ENCODE results near the gene GTF2H4.

- TF ChIP-seq, protein P1, sequence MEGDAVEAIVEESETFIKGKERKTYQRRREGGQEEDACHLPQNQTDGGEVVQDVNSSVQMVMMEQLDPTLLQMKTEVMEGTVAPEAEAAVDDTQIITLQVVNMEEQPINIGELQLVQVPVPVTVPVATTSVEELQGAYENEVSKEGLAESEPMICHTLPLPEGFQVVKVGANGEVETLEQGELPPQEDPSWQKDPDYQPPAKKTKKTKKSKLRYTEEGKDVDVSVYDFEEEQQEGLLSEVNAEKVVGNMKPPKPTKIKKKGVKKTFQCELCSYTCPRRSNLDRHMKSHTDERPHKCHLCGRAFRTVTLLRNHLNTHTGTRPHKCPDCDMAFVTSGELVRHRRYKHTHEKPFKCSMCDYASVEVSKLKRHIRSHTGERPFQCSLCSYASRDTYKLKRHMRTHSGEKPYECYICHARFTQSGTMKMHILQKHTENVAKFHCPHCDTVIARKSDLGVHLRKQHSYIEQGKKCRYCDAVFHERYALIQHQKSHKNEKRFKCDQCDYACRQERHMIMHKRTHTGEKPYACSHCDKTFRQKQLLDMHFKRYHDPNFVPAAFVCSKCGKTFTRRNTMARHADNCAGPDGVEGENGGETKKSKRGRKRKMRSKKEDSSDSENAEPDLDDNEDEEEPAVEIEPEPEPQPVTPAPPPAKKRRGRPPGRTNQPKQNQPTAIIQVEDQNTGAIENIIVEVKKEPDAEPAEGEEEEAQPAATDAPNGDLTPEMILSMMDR (IDR thresholded peaks at IDR 0.05): no peak
- TF ChIP-seq POLR2A (IDR thresholded peaks at IDR 0.05): no peak
Measured at GRCh38 chr6:30861257-30862048, 46.6 kb upstream of the GTF2H4 start.

All from thyroid gland (tissue), 4 donors.